IMR-90 (cell line): ENCODE data around the gene CCN2. TPM values are rescaled to one million over a fixed set of nuclear protein-coding genes. Genes with fewer than 3 reads are reported as not detected.

ENCODE experiments used
- ATAC-seq: fragments of 200-7000 bp; cut with Tn5 transposase; 2 replicates; pipeline ENCODE4 v1.9.1; 2020; ENCODE audit warnings: low read depth, mild to moderate bottlenecking, moderate library complexity
- Bru-seq: library from RNA; stranded (reverse); fragments of 400-500 nt; gene quantifications from one replicate; lab custom pipeline; 2021; lab: Mats Ljungman, UMichigan
- BruChase-seq, 2 experiments: library from RNA; stranded (reverse); fragments of 400-500 nt; gene quantifications; one replicate each; lab custom pipeline; 2021; lab: Mats Ljungman, UMichigan
- BruUV-seq: library from RNA; stranded (reverse); fragments of 400-500 nt; replicated peaks from 2 replicates; lab custom pipeline; 2021; lab: Mats Ljungman, UMichigan
- CTCF ChIA-PET: fragments of 300-600 bp; formaldehyde crosslinking; extraction: SDS; loops from one replicate; lab custom pipeline; 2021; ENCODE audit warnings: antibody characterized with exemption; lab: Yijun Ruan, JAX
- POLR2A ChIA-PET: fragments of 300-600 bp; sonication (Branson Sonifier 250); formaldehyde crosslinking; loops from one replicate; lab custom pipeline; 2022; ENCODE audit warnings: antibody characterized with exemption; ENCODE audit not compliant: unreplicated experiment; lab: Charles Lee
- DNase-seq: peaks from one replicate; pipeline ENCODE4 v3.0.0; 2013
- H2AFZ ChIP-seq: replicated peaks from 2 replicates; pipeline ENCODE3; 2013; ENCODE audit warnings: low read length, mild to moderate bottlenecking; ENCODE audit not compliant: poor library complexity
- H2AK5ac ChIP-seq: 2 replicates; pipeline ENCODE4 v1.6.1; 2013; ENCODE audit warnings: low read depth, low read length, inconsistent platforms
- H2AK9ac ChIP-seq: replicated peaks from 2 replicates; pipeline ENCODE3; 2013; ENCODE audit warnings: mild to moderate bottlenecking, low read depth, low read length, moderate library complexity; ENCODE audit not compliant: poor library complexity
- H2BK120ac ChIP-seq: 2 replicates; pipeline ENCODE4 v1.6.1; 2013; ENCODE audit warnings: low read depth, low read length, inconsistent platforms
- H2BK15ac ChIP-seq: 3 replicates; pipeline ENCODE4 v1.6.1; 2013; ENCODE audit warnings: low read depth, low read length, inconsistent platforms
- H2BK20ac ChIP-seq: 2 replicates; pipeline ENCODE4 v1.6.1; 2013; ENCODE audit warnings: low read depth, mild to moderate bottlenecking, inconsistent platforms, low read length, moderate library complexity
- H2BK5ac ChIP-seq: 2 replicates; pipeline ENCODE4 v1.6.1; 2013; ENCODE audit warnings: mild to moderate bottlenecking, low read depth, low read length, inconsistent platforms; ENCODE audit not compliant: poor library complexity, severe bottlenecking
- H3K14ac ChIP-seq: replicated peaks from 2 replicates; pipeline ENCODE4 v1.6.1; 2013; ENCODE audit warnings: low read depth, low read length, inconsistent platforms
- H3K18ac ChIP-seq: 2 replicates; pipeline ENCODE4 v1.6.1; 2013; ENCODE audit warnings: low read depth, low read length, control low read depth
- H3K23ac ChIP-seq: 2 replicates; pipeline ENCODE4 v1.6.1; 2013; ENCODE audit warnings: low read depth, low read length, inconsistent platforms
- H3K27ac ChIP-seq: 2 replicates; pipeline ENCODE4 v1.5.1; 2013; ENCODE audit warnings: mild to moderate bottlenecking, control low read depth, low read length; ENCODE audit not compliant: insufficient read depth
- H3K27me3 ChIP-seq: 2 replicates; pipeline ENCODE4 v1.6.1; 2013; ENCODE audit warnings: low read length; ENCODE audit not compliant: control insufficient read depth, insufficient read depth
- H3K36me3 ChIP-seq: 2 replicates; pipeline ENCODE4 v1.6.1; 2013; ENCODE audit warnings: low read length, mixed read lengths; ENCODE audit not compliant: control insufficient read depth, insufficient read depth
- H3K4ac ChIP-seq: 2 replicates; pipeline ENCODE4 v1.6.1; 2013; ENCODE audit warnings: low read depth, low read length, inconsistent platforms
- H3K4me1 ChIP-seq: 2 replicates; pipeline ENCODE4 v1.6.1; 2013; ENCODE audit warnings: low read length, mixed read lengths; ENCODE audit not compliant: control insufficient read depth, insufficient read depth
- H3K4me2 ChIP-seq: 2 replicates; pipeline ENCODE4 v1.6.1; 2013; ENCODE audit warnings: low read depth, mild to moderate bottlenecking, control low read depth, low read length, moderate library complexity
- H3K4me3 ChIP-seq: 2 replicates; pipeline ENCODE4 v1.5.1; 2013; ENCODE audit warnings: low read depth, mild to moderate bottlenecking, control low read depth, low read length, moderate library complexity; ENCODE audit not compliant: insufficient read depth
- H3K56ac ChIP-seq: 2 replicates; pipeline ENCODE4 v1.6.1; 2013; ENCODE audit warnings: low read length, inconsistent platforms; ENCODE audit not compliant: insufficient read depth; ENCODE audit errors: extremely low read depth
- H3K79me1 ChIP-seq, 2 experiments: 2 replicates each; pipeline ENCODE4 v1.6.1; 2013; ENCODE audit warnings: low read length in 2 of 2, inconsistent platforms in 1 of 2, low read depth in 1 of 2
- H3K9ac ChIP-seq: 2 replicates; pipeline ENCODE4 v1.6.1; 2013; ENCODE audit warnings: low read depth, low read length, control low read depth
- H3K9me1 ChIP-seq: 2 replicates; pipeline ENCODE4 v1.6.1; 2013; ENCODE audit warnings: low read length, inconsistent platforms; ENCODE audit not compliant: insufficient read depth
- H3K9me3 ChIP-seq: 2 replicates; pipeline ENCODE4 v1.6.1; 2013; ENCODE audit warnings: low read length; ENCODE audit not compliant: control insufficient read depth, insufficient read depth
- H4K20me1 ChIP-seq: 2 replicates; pipeline ENCODE4 v1.6.1; 2013; ENCODE audit warnings: low read length, inconsistent platforms; ENCODE audit not compliant: insufficient read depth
- H4K5ac ChIP-seq: 2 replicates; pipeline ENCODE4 v1.6.1; 2013; ENCODE audit warnings: mild to moderate bottlenecking, low read depth, low read length, control low read depth
- H4K8ac ChIP-seq, 2 experiments: 2 replicates each; pipeline ENCODE4 v1.6.1; 2013; ENCODE audit warnings: low read depth in 2 of 2, low read length in 2 of 2, control low read depth in 1 of 2, inconsistent platforms in 1 of 2
- H4K91ac ChIP-seq: 2 replicates; pipeline ENCODE4 v1.6.1; 2013; ENCODE audit warnings: low read depth, low read length, inconsistent platforms; ENCODE audit not compliant: insufficient read depth
- BHLHE40 ChIP-seq: fragments of 150-350 bp; IDR thresholded peaks from 2 replicates; pipeline ENCODE4 v1.6.1; 2016; ENCODE audit warnings: mild to moderate bottlenecking, low read depth, low read length
- CHD1 ChIP-seq: IDR thresholded peaks from 2 replicates; pipeline ENCODE4 v1.6.1; 2012; ENCODE audit warnings: low read depth, low read length, improper control_type of control experiment
- CTCF ChIP-seq: conservative IDR thresholded peaks from 2 replicates; pipeline ENCODE4 v1.5.1; 2012; ENCODE audit warnings: mild to moderate bottlenecking, low read depth, low read length, improper control_type of control experiment
- ELK1 ChIP-seq: fragments of 150-350 bp; IDR thresholded peaks from 2 replicates; pipeline ENCODE4 v1.6.1; 2016; ENCODE audit warnings: low read depth, mild to moderate bottlenecking, low read length, moderate library complexity, borderline replicate concordance
- FOS ChIP-seq: fragments of 150-350 bp; IDR thresholded peaks from 2 replicates; pipeline ENCODE4 v1.6.1; 2016; ENCODE audit warnings: low read depth, low read length
- MXI1 ChIP-seq: IDR thresholded peaks from 2 replicates; pipeline ENCODE4 v1.6.1; 2012; ENCODE audit warnings: low read depth, mild to moderate bottlenecking, low read length, moderate library complexity, borderline replicate concordance
- NFE2L2 ChIP-seq: fragments of 150-350 bp; IDR thresholded peaks from 2 replicates; pipeline ENCODE4 v1.6.1; 2016; ENCODE audit warnings: low read depth, mild to moderate bottlenecking, low read length
- POLR2A ChIP-seq: IDR thresholded peaks from 2 replicates; pipeline ENCODE4 v1.6.1; 2012; ENCODE audit warnings: mild to moderate bottlenecking, low read depth, low read length
- RAD21 ChIP-seq: IDR thresholded peaks from 2 replicates; pipeline ENCODE4 v1.6.1; 2012; ENCODE audit warnings: low read length, improper control_type of control experiment
- RCOR1 ChIP-seq: IDR thresholded peaks from 2 replicates; pipeline ENCODE4 v1.6.1; 2012; ENCODE audit warnings: mild to moderate bottlenecking, low read length, improper control_type of control experiment; ENCODE audit not compliant: insufficient replicate concordance
- SMC3 ChIP-seq: fragments of 150-350 bp; IDR thresholded peaks from 2 replicates; pipeline ENCODE4 v1.6.1; 2016; ENCODE audit warnings: low read depth, mild to moderate bottlenecking, antibody characterized with exemption, low read length, moderate library complexity
- WGBS, 2 experiments: methylation state at CpG; one replicate each; pipeline versions ENCODE4 v1.1.5 to v1.1.7; 2013; ENCODE audit warnings: missing lambda C conversion rate in 2 of 2; ENCODE audit not compliant: insufficient read length in 1 of 2; ENCODE audit errors: extremely low coverage in 2 of 2; 5-methylcytosine and 5-hydroxymethylcytosine counted together
- dilution Hi-C: fragments of 300-500 bp; cut with HindIII; formaldehyde crosslinking; loops from one replicate; pipeline ENCODE4 v1.14.3; 2018; ENCODE audit warnings: low sequenced_read_pairs; ENCODE audit not compliant: unreplicated experiment
- in situ Hi-C: fragments of 300-500 bp; cut with MboI; formaldehyde crosslinking; loops from 3 replicates; pipeline ENCODE4 v1.14.3; 2019; ENCODE audit warnings: low sequenced_read_pairs, inconsistent platforms, mixed read lengths
- intact Hi-C: fragments of 100-400 bp; cut with micrococcal nuclease; formaldehyde crosslinking; loops from 2 replicates; pipeline ENCODE4 v1.10.0; 2022
- long read RNA-seq: library from polyadenylated mRNA; unstranded; transcript quantifications from one replicate; pipeline ENCODE4 v2.0.0, GENCODE V29; 2021; ENCODE audit not compliant: unreplicated experiment
- polyA plus RNA-seq, 3 experiments: library from polyadenylated mRNA; depleted of rRNA; stranded (reverse); fragments of >200 nt; gene quantifications; 2 replicates each; pipeline ENCODE4 v1.2.3, GENCODE V29; 2012; ENCODE audit warnings: low replicate concordance in 1 of 3
- total RNA-seq: library from RNA; depleted of rRNA; stranded (reverse); fragments of >200 nt; gene quantifications from 2 replicates; pipeline ENCODE4 v1.2.3, GENCODE V29; 2012; rRNA removed

Gene CCN2
- 148 and 211 TPM in 2 replicates for total RNA-seq
- polyA plus RNA-seq (2012; rRNA removed) = 1,205 and 1,345 TPM in 2 replicates
- polyA plus RNA-seq (2012; cell fraction: cytosol; rRNA removed) = 703 and 2,182 TPM in 2 replicates
- 1,717 and 1,819 TPM in 2 replicates for polyA plus RNA-seq (2012; cell fraction: nucleus; rRNA removed; ENCODE audit: low replicate concordance)
- percentile 100 among the genes with signal in this experiment for Bru-seq, nascent RNA
- BruChase-seq, experiment 1, labeled RNA remaining after a 6-hour chase = percentile 100 among the genes with signal in this experiment
- percentile 100 among the genes with signal in this experiment for BruChase-seq, experiment 2, labeled RNA remaining after a 2-hour chase
- long read RNA-seq, transcript CTGF-201 (5 exons, 2,339 nt) = major isoform, 3,388 of 4,053 reads
- long read RNA-seq, partial matches to known transcripts = 455 of 4,053 reads
- long read RNA-seq, other reads (novel, unspliced or antisense) = 210 of 4,053 reads

- Histone ChIP-seq H4K8ac (peak within 1 kb of the TSS; percentile 52 to 84), H3K9me1 (peaks cover 11% of the 10 kb centered on the region), H2AFZ (peak within 1 kb of the TSS; percentile 81), H2BK120ac (peak within 1 kb of the TSS; percentile 96), H3K36me3 (peaks cover 16% of the 10 kb centered on the region), H3K79me1 (peaks cover 3 to 31% of the 10 kb centered on the region in 2 experiments; a peak in 3 of 4 replicates), H3K14ac (peak within 1 kb of the TSS; percentile 82), H3K9me3 (no peaks in the 10 kb centered on the region), H3K4me2 (peak within 1 kb of the TSS; percentile 91), H4K20me1 (peaks cover 47% of the 10 kb centered on the region), H3K4ac (peak within 1 kb of the TSS; percentile 82), H2AK9ac (peak within 1 kb of the TSS; percentile 93), H3K27me3 (no peaks in the 10 kb centered on the region), H3K56ac (peak within 1 kb of the TSS; percentile 79), H2BK15ac (peak within 1 kb of the TSS; percentile 58; the same call in 2 of the 3 replicates), H4K91ac (peak within 1 kb of the TSS; percentile 88), H3K4me1 (peaks cover 15% of the 10 kb centered on the region), H2BK5ac (peak within 1 kb of the TSS; percentile 85), H4K5ac (peak within 1 kb of the TSS; percentile 73), H2BK20ac (peak within 1 kb of the TSS; percentile 94), H3K9ac (peak within 1 kb of the TSS; percentile 84), H2AK5ac (peak within 1 kb of the TSS; percentile 85), H3K23ac (peak within 1 kb of the TSS; percentile 81), H3K18ac (peak within 1 kb of the TSS; percentile 76), H3K4me3 (peak within 1 kb of the TSS; percentile 66), H3K27ac (peak within 1 kb of the TSS; percentile 83)
- peak; percentile 38 for ATAC-seq
- BruUV-seq = no TSS peak
- ChIA-PET CTCF (interaction anchor here (0.6 to 1.6 kb wide), 5 partner anchors 9 to 267 kb away, joined by 3 to 5 read pairs (median 4); no protein-coding TSS in a partner anchor), POLR2A (interaction anchor here (0.5 to 3.1 kb wide), 32 partner anchors 9 to 584 kb away, joined by 3 to 38 read pairs (median 5); no protein-coding TSS in a partner anchor)
- peak; percentile 100 for DNase-seq
- dilution Hi-C loops (no loop called here), intact Hi-C loops (loop anchor here (1.0 to 2.0 kb wide), 3 partner anchors 110 to 172 kb away; no protein-coding TSS in a partner anchor), in situ Hi-C loops (loop anchor here (5.0 kb wide), 1 partner anchor 181 kb away; no protein-coding TSS in a partner anchor)
- 1% methylated on average over 59 of the region's 97 CpGs; no CpG with 5 or more reads in 1 of the 2 experiments for WGBS, 2 experiments
- TF ChIP-seq MXI1 = peak; percentile 32; the same call in 1 of the 2 replicates
- TF ChIP-seq CTCF = no peak
- 0 out of 2 replicates have a peak, but pooled peaks have one; percentile 14 for TF ChIP-seq NFE2L2
- peak; percentile 77 for TF ChIP-seq BHLHE40
- TF ChIP-seq SMC3 = no peak
- TF ChIP-seq FOS = no peak; the same call in 1 of the 2 replicates
- peak; percentile 99 for TF ChIP-seq POLR2A
- TF ChIP-seq ELK1 = no peak
- peak; percentile 90; the same call in 1 of the 2 replicates for TF ChIP-seq CHD1
- TF ChIP-seq RCOR1 = no peak
- peak; percentile 15; the same call in 1 of the 2 replicates for TF ChIP-seq RAD21
Observed at GRCh38 chr6:131950767-131951575, at the start of gene CCN2. CCN2 (minus strand) TSS chr6:131951372; CDS start chr6:131951172, 200 bp downstream.
